Muscle layer of colon (tissue), 2 donors: ENCODE results near the gene NDRG3.

Experiments
- H3K27ac ChIP-seq: one replicate; pipeline ENCODE4 v1.7.0; 2013; ENCODE audit warnings: low read depth, mild to moderate bottlenecking, low read length, moderate library complexity
- H3K27me3 ChIP-seq, 2 donors: one replicate each; pipeline ENCODE4 v1.7.0; 2013; ENCODE audit warnings: low read length in 2 of 2, mild to moderate bottlenecking in 2 of 2; ENCODE audit not compliant: insufficient read depth in 2 of 2, control insufficient read depth in 1 of 2
- H3K36me3 ChIP-seq: one replicate; pipeline ENCODE4 v1.7.0; 2013; ENCODE audit warnings: mild to moderate bottlenecking, low read length; ENCODE audit not compliant: insufficient read depth
- H3K4me1 ChIP-seq: one replicate; pipeline ENCODE4 v1.7.0; 2013; ENCODE audit warnings: mild to moderate bottlenecking, low read length; ENCODE audit not compliant: insufficient read depth
- H3K4me3 ChIP-seq, 2 donors: one replicate each; pipeline ENCODE4 v1.7.0; 2013; ENCODE audit warnings: low read length in 2 of 2, low read depth in 1 of 2, mild to moderate bottlenecking in 1 of 2, moderate library complexity in 1 of 2
- H3K9ac ChIP-seq: one replicate; pipeline ENCODE4 v1.7.0; 2013; ENCODE audit warnings: low read length
- H3K9me3 ChIP-seq: one replicate; pipeline ENCODE4 v1.7.0; 2013; ENCODE audit warnings: mild to moderate bottlenecking, low read length
- donor health status: abdominal sarcoma.
- donor health status: Adenocarcinoma of cecum.

NDRG3 gene

DNA sequence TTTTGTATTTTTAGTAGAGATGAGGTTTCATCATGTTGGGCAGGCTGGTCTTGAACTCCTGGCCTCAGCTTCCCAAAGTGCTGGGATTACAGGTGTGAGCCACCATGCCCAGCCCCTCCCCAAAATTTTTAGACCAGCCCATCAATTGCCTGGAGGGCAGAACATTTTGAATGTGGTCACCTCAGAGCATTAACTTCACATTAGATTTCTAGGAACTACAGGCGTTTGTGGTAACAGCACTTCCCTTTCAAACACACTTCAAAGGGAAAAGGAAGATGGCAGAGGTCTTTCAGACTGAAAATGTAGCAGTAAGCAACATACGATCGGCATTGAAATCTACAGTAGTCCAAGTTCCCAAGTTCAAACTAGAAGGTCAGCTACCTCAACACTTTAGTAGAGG is 87.6 kb downstream of the NDRG3 start:
- H3K9ac ChIP-seq: no peak overlapping the region
- H3K4me1 ChIP-seq: no peaks in the 10 kb centered on the region
- no peak overlapping the region for H3K4me3 ChIP-seq
- H3K36me3 ChIP-seq: peaks cover 42% of the 10 kb centered on the region
- H3K9me3 ChIP-seq: no peaks in the 10 kb centered on the region
- no peak overlapping the region for H3K27ac ChIP-seq
- no peaks in the 10 kb centered on the region for H3K27me3 ChIP-seq

DNA sequence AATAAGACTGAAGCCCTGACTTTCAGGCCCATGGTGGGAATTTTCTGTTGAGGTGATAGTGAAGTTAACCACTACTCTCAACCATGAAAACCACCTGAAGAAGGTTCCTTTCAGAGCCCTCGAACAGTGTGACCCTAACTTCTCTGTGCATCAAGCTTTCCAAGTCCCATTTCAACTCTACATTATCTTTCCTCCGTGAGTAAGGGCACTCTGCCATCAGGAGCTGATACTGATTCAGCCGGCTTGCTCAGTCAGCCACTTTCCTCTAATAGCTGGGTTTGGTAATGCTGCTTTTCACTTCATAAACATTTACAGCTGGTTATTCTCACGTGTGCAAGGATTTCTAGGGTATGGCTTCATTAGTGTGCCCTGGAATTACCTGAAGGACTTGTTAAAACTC is 89.2 kb downstream of the NDRG3 start:
- no peak overlapping the region for H3K27ac ChIP-seq
- H3K9me3 ChIP-seq: no peaks in the 10 kb centered on the region
- peaks cover 43% of the 10 kb centered on the region for H3K36me3 ChIP-seq
- no peaks in the 10 kb centered on the region for H3K4me1 ChIP-seq
- H3K27me3 ChIP-seq: no peaks in the 10 kb centered on the region
- no peak overlapping the region for H3K9ac ChIP-seq
- H3K4me3 ChIP-seq: no peak overlapping the region

DNA sequence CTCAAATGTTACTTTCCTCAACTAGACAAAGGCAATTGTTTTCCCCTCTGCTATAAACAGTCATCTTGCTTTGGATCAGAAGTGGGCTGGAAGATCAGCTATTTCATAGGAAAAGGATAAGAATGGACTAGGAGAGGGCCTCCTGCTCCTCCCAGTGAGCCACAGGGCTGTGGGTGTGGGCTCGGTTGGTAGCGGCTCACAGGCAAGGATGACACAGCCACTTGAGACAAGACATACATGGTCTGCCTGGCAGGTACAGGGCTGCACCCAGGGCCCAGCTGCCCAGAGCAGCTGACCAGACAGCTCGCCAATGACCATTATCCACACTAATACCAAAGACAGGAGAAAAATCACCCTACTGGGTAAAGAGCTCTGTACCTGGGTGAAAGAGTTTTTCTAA is 90.9 kb downstream of the NDRG3 start:
- Histone ChIP-seq H3K4me1 (no peaks in the 10 kb centered on the region), H3K27me3 (no peaks in the 10 kb centered on the region), H3K9ac (no peak overlapping the region), H3K9me3 (no peaks in the 10 kb centered on the region), H3K36me3 (peaks cover 46% of the 10 kb centered on the region), H3K27ac (no peak overlapping the region), H3K4me3 (no peak overlapping the region)

DNA sequence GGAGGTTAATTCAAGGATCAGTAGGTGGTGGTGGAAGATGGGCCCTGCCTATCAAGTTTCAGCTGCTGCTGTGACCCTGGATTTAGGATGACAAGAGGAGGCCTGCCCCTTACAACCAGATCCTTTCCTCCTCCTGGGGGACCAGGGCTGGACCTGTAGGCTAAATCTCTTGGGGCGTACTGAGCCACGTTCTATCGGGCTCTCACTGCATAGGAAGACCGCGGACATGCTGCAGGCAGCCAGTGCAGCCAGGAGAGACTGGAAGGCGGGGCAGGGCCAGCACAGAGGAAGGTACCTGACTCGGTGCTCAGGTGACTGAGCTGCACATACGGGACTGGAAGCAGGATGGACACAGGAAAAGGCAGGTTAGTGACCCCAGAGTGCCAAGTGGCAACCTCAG is 91.4 kb downstream of the NDRG3 start:
- Histone ChIP-seq H3K4me3 (no peak overlapping the region), H3K9ac (no peak overlapping the region), H3K27ac (no peak overlapping the region), H3K36me3 (peaks cover 44% of the 10 kb centered on the region), H3K27me3 (no peaks in the 10 kb centered on the region), H3K4me1 (no peaks in the 10 kb centered on the region), H3K9me3 (no peaks in the 10 kb centered on the region)

DNA sequence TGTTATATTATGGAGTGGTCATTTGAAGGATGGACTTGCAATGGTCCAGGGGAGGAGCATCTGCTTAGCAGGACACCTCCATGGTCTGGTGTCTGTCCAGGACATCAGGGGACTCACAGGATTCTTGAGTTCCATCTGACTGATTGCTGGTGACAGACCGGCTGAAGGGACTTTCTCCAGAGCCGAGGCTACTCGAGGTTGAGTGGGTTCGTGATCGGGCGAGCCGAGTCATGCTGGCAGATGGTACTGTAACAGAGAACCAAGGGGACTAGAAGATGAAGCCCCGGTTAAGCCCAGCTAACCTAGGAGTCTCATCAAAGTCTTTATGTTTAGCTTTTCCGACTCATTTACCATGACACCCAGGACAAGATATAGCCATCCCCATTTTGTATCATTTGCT is 92.4 kb downstream of the NDRG3 start:
- Histone ChIP-seq H3K9ac (no peak overlapping the region), H3K36me3 (peaks cover 44% of the 10 kb centered on the region), H3K27me3 (no peaks in the 10 kb centered on the region), H3K27ac (no peak overlapping the region), H3K9me3 (no peaks in the 10 kb centered on the region), H3K4me3 (no peak overlapping the region), H3K4me1 (no peaks in the 10 kb centered on the region)

DNA sequence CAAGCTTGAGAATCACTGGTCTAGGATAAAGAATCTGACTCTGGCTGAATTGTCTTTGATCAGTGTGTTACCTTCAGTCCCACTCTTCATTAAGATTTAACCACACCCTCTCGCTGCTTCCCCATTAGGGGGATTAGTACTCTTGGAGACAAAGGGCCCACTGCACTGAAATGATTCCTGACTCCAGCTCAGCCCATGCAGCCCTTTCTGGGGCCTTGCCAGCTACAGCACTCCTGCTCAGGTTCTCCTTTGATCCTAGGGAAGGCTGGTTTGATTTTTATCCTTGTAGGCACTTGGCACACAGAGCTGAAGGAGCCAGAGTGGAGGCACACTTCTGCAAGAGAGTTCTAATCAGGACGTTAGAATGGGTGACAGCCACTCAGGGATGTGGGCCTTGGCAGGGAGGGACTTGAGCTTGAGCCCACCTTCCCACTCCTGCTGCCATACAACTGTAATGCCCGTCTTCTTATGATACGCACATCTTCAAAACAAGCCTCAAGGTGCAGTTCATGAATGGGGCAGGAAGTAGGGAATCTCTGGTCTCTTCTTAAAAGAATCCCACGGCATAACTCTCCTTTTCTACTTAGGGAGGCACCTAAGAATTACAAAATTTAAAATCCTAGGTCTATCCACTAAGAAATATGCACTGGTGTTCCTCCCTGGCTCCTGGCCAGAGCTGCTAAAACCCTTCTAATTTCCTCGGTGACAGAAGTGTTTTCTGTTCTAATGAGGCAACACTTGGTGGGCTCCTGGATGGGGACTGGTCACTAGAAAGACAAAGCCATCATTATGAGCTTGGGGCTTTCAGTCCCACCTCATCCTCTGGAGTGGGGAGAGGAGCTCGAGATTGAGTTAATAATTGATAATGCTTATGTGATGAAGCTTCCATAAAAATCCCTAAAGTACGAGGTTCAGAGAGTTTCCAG is 98.4 kb downstream of the NDRG3 start:
- Histone ChIP-seq H3K36me3 (peaks cover 6% of the 10 kb centered on the region), H3K27ac (no peak overlapping the region), H3K4me1 (no peaks in the 10 kb centered on the region), H3K9me3 (no peaks in the 10 kb centered on the region), H3K4me3 (no peak overlapping the region), H3K9ac (no peak overlapping the region), H3K27me3 (no peaks in the 10 kb centered on the region)

DNA sequence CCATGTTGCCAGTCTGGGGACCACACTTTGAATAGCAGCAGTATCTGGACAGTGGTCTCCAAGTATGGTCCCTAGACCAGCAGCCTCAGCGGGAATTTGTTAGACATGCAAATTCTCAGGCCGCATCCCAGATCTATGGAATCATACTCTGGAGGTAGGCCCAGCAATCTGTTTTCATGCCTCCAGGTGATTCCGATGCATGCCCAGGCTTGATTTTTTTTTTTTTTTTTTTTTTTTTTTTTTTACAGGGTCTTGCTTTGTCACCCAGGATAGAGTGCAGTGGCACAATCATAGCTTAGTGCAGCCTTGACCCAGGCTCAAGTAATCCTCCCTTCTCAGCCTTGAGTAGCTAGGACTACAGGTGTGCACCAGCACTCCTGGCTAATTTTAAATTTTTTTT is 99.2 kb downstream of the NDRG3 start:
- H3K9me3 ChIP-seq: no peaks in the 10 kb centered on the region
- H3K27me3 ChIP-seq: no peaks in the 10 kb centered on the region
- H3K4me3 ChIP-seq: no peak overlapping the region
- peaks cover 6% of the 10 kb centered on the region for H3K36me3 ChIP-seq
- no peak overlapping the region for H3K9ac ChIP-seq
- H3K27ac ChIP-seq: no peak overlapping the region
- H3K4me1 ChIP-seq: no peaks in the 10 kb centered on the region

DNA sequence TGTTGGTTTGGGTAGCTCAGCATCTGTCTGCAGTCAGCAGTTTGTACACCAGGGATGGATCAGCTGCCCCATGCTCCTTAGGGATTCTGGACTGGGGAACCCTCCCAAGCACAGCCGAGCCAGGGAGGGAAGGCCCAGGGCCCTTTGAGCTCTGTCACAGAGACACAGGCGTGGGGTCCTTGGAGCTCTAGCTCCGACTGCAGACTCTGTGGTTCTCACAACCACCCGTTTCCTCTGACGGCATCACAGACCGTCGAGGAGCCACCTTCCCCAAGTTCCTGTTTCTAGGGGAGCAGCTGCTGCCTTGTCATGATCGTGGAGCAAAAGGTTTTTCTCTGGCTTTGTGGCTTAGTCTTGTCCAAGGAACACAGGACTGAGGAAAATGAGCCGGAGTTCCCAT is 99.9 kb downstream of the NDRG3 start, which contains the start of gene SLA2:
Gene SLA2, minus strand, starts transcription at position 199 of the 400 bp plus-strand sequence. CDS start 4,861 bp downstream, outside the sequence.
- Histone ChIP-seq H3K9me3 (no peaks in the 10 kb centered on the region), H3K27me3 (no peaks in the 10 kb centered on the region), H3K36me3 (no peaks in the 10 kb centered on the region), H3K4me3 (no peak within 1 kb of the TSS), H3K27ac (no peak within 1 kb of the TSS), H3K4me1 (no peaks in the 10 kb centered on the region), H3K9ac (no peak within 1 kb of the TSS)

DNA sequence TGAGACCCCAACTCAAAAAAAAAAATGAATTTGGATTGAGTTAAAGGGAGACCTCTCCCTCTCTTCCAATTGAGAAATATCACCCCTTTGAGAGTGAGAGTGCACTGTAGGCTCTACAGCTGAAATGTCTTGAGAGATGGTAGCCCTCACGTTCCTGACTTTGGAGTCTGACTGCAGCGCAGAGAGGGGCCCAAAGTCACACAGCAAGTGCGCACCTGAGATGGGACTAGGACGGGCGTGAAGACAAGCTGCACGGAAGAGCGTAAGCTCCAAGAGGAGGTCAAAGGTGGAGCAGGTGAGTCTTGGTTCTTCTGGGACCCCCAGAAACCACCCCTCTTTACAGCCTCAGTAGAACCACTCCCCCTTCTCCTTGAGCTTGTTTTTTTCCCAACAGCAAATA is 100.5 kb downstream of the NDRG3 start:
- H3K9ac ChIP-seq: no peak overlapping the region
- no peaks in the 10 kb centered on the region for H3K9me3 ChIP-seq
- no peaks in the 10 kb centered on the region for H3K4me1 ChIP-seq
- no peak overlapping the region for H3K27ac ChIP-seq
- H3K36me3 ChIP-seq: no peaks in the 10 kb centered on the region
- no peaks in the 10 kb centered on the region for H3K27me3 ChIP-seq
- H3K4me3 ChIP-seq: no peak overlapping the region

DNA sequence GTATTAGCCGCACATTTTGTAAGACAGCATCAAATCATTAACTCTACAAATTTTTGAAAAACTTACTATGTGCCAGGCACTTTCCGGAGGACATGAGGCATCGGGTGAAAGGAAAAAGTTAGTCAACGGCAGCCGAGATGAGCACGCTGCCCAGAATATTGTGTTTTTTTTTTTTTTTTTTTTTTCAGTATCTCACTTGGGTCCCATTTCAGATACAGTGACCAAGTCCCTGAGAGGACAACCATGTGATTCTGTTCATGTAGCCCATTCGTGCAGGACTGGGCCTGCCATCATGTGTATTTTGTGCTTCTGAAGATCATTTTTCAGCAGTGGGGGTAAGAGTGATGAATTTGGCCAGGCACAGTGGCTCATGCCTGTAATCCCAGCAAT is 101.2 kb downstream of the NDRG3 start:
- H3K36me3 ChIP-seq: no peaks in the 10 kb centered on the region
- H3K27me3 ChIP-seq: no peaks in the 10 kb centered on the region
- no peak overlapping the region for H3K27ac ChIP-seq
- H3K9ac ChIP-seq: no peak overlapping the region
- no peak overlapping the region for H3K4me3 ChIP-seq
- H3K4me1 ChIP-seq: no peaks in the 10 kb centered on the region
- H3K9me3 ChIP-seq: no peaks in the 10 kb centered on the region

DNA sequence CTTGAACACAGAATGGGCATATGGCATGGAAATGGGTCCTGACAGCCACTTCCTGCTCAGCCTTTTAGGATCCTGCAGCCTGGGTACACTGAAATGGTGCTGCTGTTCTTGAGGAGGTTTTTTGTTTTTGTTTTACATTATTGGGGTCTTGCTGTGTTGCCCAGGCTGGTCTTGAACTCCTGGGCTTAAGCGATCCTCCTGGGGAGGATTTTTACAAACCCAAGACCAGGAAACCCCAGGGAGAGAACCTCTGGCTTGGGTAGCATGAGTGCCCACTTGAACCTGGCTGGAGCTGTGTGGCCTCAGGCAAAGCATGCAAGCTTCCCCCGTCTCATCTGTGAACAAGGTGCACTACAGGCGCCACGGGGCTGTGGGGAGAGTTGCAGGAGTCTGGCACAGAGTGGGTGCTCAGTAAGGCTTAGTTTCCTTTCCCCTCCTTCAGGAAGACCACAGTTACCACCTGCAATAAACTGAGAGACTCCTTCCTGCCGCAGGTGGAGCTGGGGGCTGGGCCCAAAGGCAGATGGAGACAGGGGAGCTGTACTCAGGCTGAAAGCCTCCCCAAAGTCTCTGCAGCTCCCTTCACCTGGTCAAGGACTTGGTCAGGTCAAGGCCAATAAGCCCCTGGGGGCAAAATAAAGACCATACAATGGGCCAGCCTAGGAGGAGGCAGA is 101.7 kb downstream of the NDRG3 start:
- no peak overlapping the region for H3K9ac ChIP-seq
- H3K36me3 ChIP-seq: no peaks in the 10 kb centered on the region
- H3K4me3 ChIP-seq: no peak overlapping the region
- no peaks in the 10 kb centered on the region for H3K27me3 ChIP-seq
- H3K4me1 ChIP-seq: no peaks in the 10 kb centered on the region
- no peaks in the 10 kb centered on the region for H3K9me3 ChIP-seq
- H3K27ac ChIP-seq: no peak overlapping the region
